HG03280 (cell line): ENCODE measurements around the gene TNP1.

ENCODE experiments used
- ATAC-seq: cut with Tn5 transposase; IDR thresholded peaks from one replicate; pipeline ENCODE4 v1.9.1; 2021; ENCODE audit warnings: mild to moderate bottlenecking, moderate library complexity; ENCODE audit not compliant: unreplicated experiment

TNP1 gene

GRCh38 chr2:216859944-216860343 lies at the start of gene TNP1:
Gene TNP1 (minus strand): TSS chr2:216860064. CDS start chr2:216860034, 30 bp downstream.
- no peak for ATAC-seq

GRCh38 chr2:216908300-216908699 lies 48.4 kb upstream of the TNP1 start:
- ATAC-seq = no peak

- ATAC-seq = no peak
Observed at GRCh38 chr2:216905649-216906329, 45.9 kb upstream of the TNP1 start.

- no peak for ATAC-seq
Observed at GRCh38 chr2:216904974-216905373, 45.1 kb upstream of the TNP1 start.

GRCh38 chr2:216904554-216904953 lies 44.7 kb upstream of the TNP1 start:
- no peak for ATAC-seq

- ATAC-seq = no peak
Observed at GRCh38 chr2:216903470-216903869, 43.6 kb upstream of the TNP1 start.

- ATAC-seq = no peak
Observed at GRCh38 chr2:216901273-216901672, 41.4 kb upstream of the TNP1 start.

GRCh38 chr2:216900406-216900805 lies 40.5 kb upstream of the TNP1 start:
- ATAC-seq = no peak

- ATAC-seq = no peak
Observed at GRCh38 chr2:216897561-216898203, 37.8 kb upstream of the TNP1 start.

GRCh38 chr2:216890138-216890537 lies 30.3 kb upstream of the TNP1 start:
- ATAC-seq = no peak

- ATAC-seq = no peak
Observed at GRCh38 chr2:216888887-216889622, 29.2 kb upstream of the TNP1 start.

GRCh38 chr2:216888081-216888480 lies 28.2 kb upstream of the TNP1 start:
- no peak for ATAC-seq

GRCh38 chr2:216887138-216887537 lies 27.3 kb upstream of the TNP1 start:
- ATAC-seq = no peak

GRCh38 chr2:216885117-216885553 lies 25.3 kb upstream of the TNP1 start:
- no peak for ATAC-seq

- ATAC-seq = no peak
Observed at GRCh38 chr2:216884347-216884746, 24.5 kb upstream of the TNP1 start.

GRCh38 chr2:216882876-216883275 lies 23.0 kb upstream of the TNP1 start:
- ATAC-seq = no peak

- ATAC-seq = no peak
Observed at GRCh38 chr2:216881411-216881810, 21.5 kb upstream of the TNP1 start.

GRCh38 chr2:216880509-216881184 lies 20.8 kb upstream of the TNP1 start:
- ATAC-seq = no peak

- no peak for ATAC-seq
Observed at GRCh38 chr2:216879727-216880508, 20.1 kb upstream of the TNP1 start.

- ATAC-seq = no peak
Observed at GRCh38 chr2:216878072-216878471, 18.2 kb upstream of the TNP1 start.

GRCh38 chr2:216877085-216877484 lies 17.2 kb upstream of the TNP1 start:
- ATAC-seq = no peak
